ENCODE data around the gene NRTN.
"Not testable (repeated sequence)": the region's sequence is repeated elsewhere in the genome, so short reads cannot be mapped to it uniquely, and the experiment has no call there.

- not testable (repeated sequence) for TF ChIP-seq CTCF (IDR thresholded peaks at IDR 0.05); POLR2A (IDR thresholded peaks at IDR 0.05); EP300 (IDR thresholded peaks at IDR 0.05; ENCODE audit: low read depth)
Measured at GRCh38 chr19:5854121-5854520, 49.3 kb downstream of the NRTN start.

All from transverse colon (tissue), 3 donors.